ENCODE measurements around the gene ZFP28. TPM values are rescaled to one million over a fixed set of nuclear protein-coding genes. Genes with fewer than 3 reads are reported as not detected.

The ZFP28 gene
- total and polyA plus RNA-seq, 2 of the 4 experiments (the other 2 are of a cell fraction) = 3.0 to 6.5 TPM

- intact Hi-C loops (cut with micrococcal nuclease) = loop anchor here (2.0 to 10.0 kb wide), 2 partner anchors 57 to 121 kb away; partner anchors contain the start of genes ZFP28 and ZNF667
- peak overlapping the region; percentile 96 for H3K4me3 ChIP-seq (ENCODE audit: insufficient read depth, low read depth, low read length)
- ATAC-seq (ENCODE audit: low read depth) = peak; percentile 45
- ChIA-PET POLR2A (ENCODE audit: unreplicated experiment) (no interaction called here), CTCF (interaction anchor here (1.0 kb wide), 1 partner anchor 9 kb away, joined by 3 read pairs; no protein-coding TSS in a partner anchor)
- no peak for TF ChIP-seq BHLHE40 (IDR thresholded peaks at IDR 0.05; ENCODE audit: low read depth, low read length)
- no peak for TF ChIP-seq SMC3 (IDR thresholded peaks at IDR 0.05; ENCODE audit: low read depth, low read length)
- no peak for TF ChIP-seq RFX5 (IDR thresholded peaks at IDR 0.05; ENCODE audit: low read depth, low read length)
- TF ChIP-seq NFE2L2 (IDR thresholded peaks at IDR 0.05; ENCODE audit: low read depth, low read length) = no peak
- TF ChIP-seq MAZ (IDR thresholded peaks at IDR 0.05; ENCODE audit: borderline replicate concordance, low read depth, low read length) = no peak
- no peak for TF ChIP-seq FOS (IDR thresholded peaks at IDR 0.05; ENCODE audit: low read depth, low read length)
- no peak for TF ChIP-seq CEBPB (IDR thresholded peaks at IDR 0.05; ENCODE audit: low read depth, low read length)
- TF ChIP-seq USF2 (IDR thresholded peaks at IDR 0.05; ENCODE audit: low read depth, low read length) = no peak
- TF ChIP-seq, protein P1, sequence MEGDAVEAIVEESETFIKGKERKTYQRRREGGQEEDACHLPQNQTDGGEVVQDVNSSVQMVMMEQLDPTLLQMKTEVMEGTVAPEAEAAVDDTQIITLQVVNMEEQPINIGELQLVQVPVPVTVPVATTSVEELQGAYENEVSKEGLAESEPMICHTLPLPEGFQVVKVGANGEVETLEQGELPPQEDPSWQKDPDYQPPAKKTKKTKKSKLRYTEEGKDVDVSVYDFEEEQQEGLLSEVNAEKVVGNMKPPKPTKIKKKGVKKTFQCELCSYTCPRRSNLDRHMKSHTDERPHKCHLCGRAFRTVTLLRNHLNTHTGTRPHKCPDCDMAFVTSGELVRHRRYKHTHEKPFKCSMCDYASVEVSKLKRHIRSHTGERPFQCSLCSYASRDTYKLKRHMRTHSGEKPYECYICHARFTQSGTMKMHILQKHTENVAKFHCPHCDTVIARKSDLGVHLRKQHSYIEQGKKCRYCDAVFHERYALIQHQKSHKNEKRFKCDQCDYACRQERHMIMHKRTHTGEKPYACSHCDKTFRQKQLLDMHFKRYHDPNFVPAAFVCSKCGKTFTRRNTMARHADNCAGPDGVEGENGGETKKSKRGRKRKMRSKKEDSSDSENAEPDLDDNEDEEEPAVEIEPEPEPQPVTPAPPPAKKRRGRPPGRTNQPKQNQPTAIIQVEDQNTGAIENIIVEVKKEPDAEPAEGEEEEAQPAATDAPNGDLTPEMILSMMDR (conservative IDR thresholded peaks at IDR 0.05; ENCODE audit: low read depth, low read length) = no peak
- TF ChIP-seq, protein P2, sequence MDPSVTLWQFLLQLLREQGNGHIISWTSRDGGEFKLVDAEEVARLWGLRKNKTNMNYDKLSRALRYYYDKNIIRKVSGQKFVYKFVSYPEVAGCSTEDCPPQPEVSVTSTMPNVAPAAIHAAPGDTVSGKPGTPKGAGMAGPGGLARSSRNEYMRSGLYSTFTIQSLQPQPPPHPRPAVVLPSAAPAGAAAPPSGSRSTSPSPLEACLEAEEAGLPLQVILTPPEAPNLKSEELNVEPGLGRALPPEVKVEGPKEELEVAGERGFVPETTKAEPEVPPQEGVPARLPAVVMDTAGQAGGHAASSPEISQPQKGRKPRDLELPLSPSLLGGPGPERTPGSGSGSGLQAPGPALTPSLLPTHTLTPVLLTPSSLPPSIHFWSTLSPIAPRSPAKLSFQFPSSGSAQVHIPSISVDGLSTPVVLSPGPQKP (IDR thresholded peaks at IDR 0.05; ENCODE audit: borderline replicate concordance, low read depth, low read length) = no peak
- no peak for TF ChIP-seq RAD21 (IDR thresholded peaks at IDR 0.05; ENCODE audit: low read length)
- TF ChIP-seq MXI1 (IDR thresholded peaks at IDR 0.05; ENCODE audit: borderline replicate concordance, low read depth, low read length) = no peak
- TF ChIP-seq RCOR1 (IDR thresholded peaks at IDR 0.05; ENCODE audit: insufficient replicate concordance, low read length) = no peak
- no peak for TF ChIP-seq CHD1 (IDR thresholded peaks at IDR 0.05; ENCODE audit: low read depth, low read length)
- no peak for TF ChIP-seq POLR2A (IDR thresholded peaks at IDR 0.05; ENCODE audit: low read depth, low read length)
- TF ChIP-seq MAFK (IDR thresholded peaks at IDR 0.05; ENCODE audit: low read depth, low read length) = no peak
- H3K27me3 ChIP-seq (ENCODE audit: control insufficient read depth, insufficient read depth, low read length) = no peaks in the 10 kb centered on the region
- H2BK5ac ChIP-seq (ENCODE audit: low read depth, low read length, poor library complexity, severe bottlenecking) = peak overlapping the region; percentile 31
- WGBS, 2 experiments (ENCODE audit: extremely low coverage in 2 of 2, insufficient read length in 1 of 2) = 0% methylated on average over 1 of the region's 4 CpGs; no CpG with 5 or more reads in 1 of the 2 experiments
- dilution Hi-C loops (cut with HindIII; ENCODE audit: low sequenced_read_pairs, unreplicated experiment) = no loop called here
- no peak overlapping the region for H2BK20ac ChIP-seq (ENCODE audit: low read depth, low read length)
- BruUV-seq (replicated peaks) = no TSS peak
- peak overlapping the region; percentile 69; the same call in 1 of the 2 replicates for H3K56ac ChIP-seq (ENCODE audit: extremely low read depth, insufficient read depth, low read length)
- H3K4ac ChIP-seq (ENCODE audit: low read depth, low read length) = peak overlapping the region; percentile 69
- peaks cover 6 to 20% of the 10 kb centered on the region in 2 experiments for H3K79me1 ChIP-seq (ENCODE audit: low read depth in 1 of 2, low read length in 2 of 2)
- no peak overlapping the region for H2BK15ac ChIP-seq (ENCODE audit: low read depth, low read length)
- no peak overlapping the region for H3K18ac ChIP-seq (ENCODE audit: low read depth, low read length)
- peaks cover 2% of the 10 kb centered on the region; the same call in 1 of the 2 replicates for H3K4me1 ChIP-seq (ENCODE audit: control insufficient read depth, insufficient read depth, low read length)
- H2AK5ac ChIP-seq (ENCODE audit: low read depth, low read length) = peak overlapping the region; percentile 98
- peak overlapping the region; percentile 74 to 89; a peak in 3 of 4 replicates for H4K8ac ChIP-seq (ENCODE audit: low read depth in 2 of 2, low read length in 2 of 2)
- peak overlapping the region; percentile 38; the same call in 1 of the 2 replicates for H4K91ac ChIP-seq (ENCODE audit: insufficient read depth, low read depth, low read length)
- peak overlapping the region; percentile 13 for H4K5ac ChIP-seq (ENCODE audit: low read depth, low read length)
- H3K9ac ChIP-seq (ENCODE audit: low read depth, low read length) = peak overlapping the region; percentile 88
- H2AK9ac ChIP-seq (replicated peaks; ENCODE audit: low read depth, low read length, poor library complexity) = peak overlapping the region; percentile 98
- peak overlapping the region; percentile 98 for H2AFZ ChIP-seq (replicated peaks; ENCODE audit: low read length, poor library complexity)
- 0 out of 2 replicates have a peak, but pooled peaks cover 6% of the 10 kb centered on the region for H4K20me1 ChIP-seq (ENCODE audit: insufficient read depth, low read length)
- peaks cover 11% of the 10 kb centered on the region for H3K9me3 ChIP-seq (ENCODE audit: control insufficient read depth, insufficient read depth, low read length)
- no peak overlapping the region for H2BK120ac ChIP-seq (ENCODE audit: low read depth, low read length)
- peak overlapping the region; percentile 98 for H3K14ac ChIP-seq (replicated peaks; ENCODE audit: low read depth, low read length)
- peak overlapping the region; percentile 41 for H3K27ac ChIP-seq (ENCODE audit: insufficient read depth, low read length)
- in situ Hi-C loops (cut with MboI; ENCODE audit: low sequenced_read_pairs) = no loop called here
- peak overlapping the region; percentile 89 for H3K4me2 ChIP-seq (ENCODE audit: low read depth, low read length)
- H3K36me3 ChIP-seq (ENCODE audit: control insufficient read depth, insufficient read depth, low read length) = peaks cover 14% of the 10 kb centered on the region
- peak; percentile 9 for DNase-seq
- H3K23ac ChIP-seq (ENCODE audit: low read depth, low read length) = peak overlapping the region; percentile 93
- H3K9me1 ChIP-seq (ENCODE audit: insufficient read depth, low read length) = peaks cover 6% of the 10 kb centered on the region
Measured at GRCh38 chr19:56595548-56595899, 56.8 kb downstream of the ZFP28 start.
